ENCODE results near the gene PRKAA2. TPM values are rescaled to one million over a fixed set of nuclear protein-coding genes. Genes with fewer than 3 reads are reported as not detected.

Gene PRKAA2
- total and polyA plus RNA-seq, 2 donors (not counting 1 experiment from before 2014, with no cell fraction given): 3.1 to 7.1 TPM

DNA sequence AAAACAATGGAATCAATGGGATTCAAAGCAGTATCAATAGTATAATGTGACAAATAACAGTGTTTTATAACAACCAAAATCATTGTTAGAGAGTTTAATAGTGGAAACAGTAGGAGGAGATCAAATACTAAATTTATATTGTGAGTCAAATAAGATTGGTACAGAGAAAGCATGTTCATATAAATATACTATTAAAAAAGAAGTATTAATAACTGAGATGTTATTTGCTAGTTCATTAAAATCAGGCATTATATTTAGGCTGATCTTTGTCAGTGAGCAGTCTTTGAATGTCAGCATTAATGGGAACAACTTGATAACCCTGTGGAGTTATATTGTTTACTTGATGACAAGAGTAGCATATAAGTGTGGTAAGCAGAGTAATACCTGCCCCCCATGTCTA lies 30.6 kb downstream of the PRKAA2 start:
- no peaks in the 10 kb centered on the region for H3K79me2 ChIP-seq (ENCODE audit: control insufficient read depth, insufficient read depth, low read length)
- no peaks in the 10 kb centered on the region for H3K9me3 ChIP-seq (ENCODE audit: control insufficient read depth, insufficient read depth, low read depth, low read length)
- H2AFZ ChIP-seq (ENCODE audit: low read length): no peak overlapping the region
- H3K27ac ChIP-seq (ENCODE audit: insufficient read depth, low read length): no peak overlapping the region
- DNase-seq (ENCODE audit: low read depth in 2 of 2): no peak
- H3K4me2 ChIP-seq (ENCODE audit: extremely low read depth, insufficient read depth, low read length): no peak overlapping the region
- H3K4me1 ChIP-seq (ENCODE audit: control insufficient read depth, extremely low read depth, insufficient read depth, low read length): no peaks in the 10 kb centered on the region
- no peaks in the 10 kb centered on the region for H3K36me3 ChIP-seq (ENCODE audit: control insufficient read depth, insufficient read depth, low read length)
- no peak overlapping the region for H3K9ac ChIP-seq (ENCODE audit: insufficient read depth, low read length)
- no peaks in the 10 kb centered on the region for H4K20me1 ChIP-seq (ENCODE audit: control insufficient read depth, extremely low read depth, insufficient read depth, low read length)
- no peaks in the 10 kb centered on the region for H3K27me3 ChIP-seq (ENCODE audit: control insufficient read depth, insufficient read depth, low read length)
- TF ChIP-seq, protein P1, sequence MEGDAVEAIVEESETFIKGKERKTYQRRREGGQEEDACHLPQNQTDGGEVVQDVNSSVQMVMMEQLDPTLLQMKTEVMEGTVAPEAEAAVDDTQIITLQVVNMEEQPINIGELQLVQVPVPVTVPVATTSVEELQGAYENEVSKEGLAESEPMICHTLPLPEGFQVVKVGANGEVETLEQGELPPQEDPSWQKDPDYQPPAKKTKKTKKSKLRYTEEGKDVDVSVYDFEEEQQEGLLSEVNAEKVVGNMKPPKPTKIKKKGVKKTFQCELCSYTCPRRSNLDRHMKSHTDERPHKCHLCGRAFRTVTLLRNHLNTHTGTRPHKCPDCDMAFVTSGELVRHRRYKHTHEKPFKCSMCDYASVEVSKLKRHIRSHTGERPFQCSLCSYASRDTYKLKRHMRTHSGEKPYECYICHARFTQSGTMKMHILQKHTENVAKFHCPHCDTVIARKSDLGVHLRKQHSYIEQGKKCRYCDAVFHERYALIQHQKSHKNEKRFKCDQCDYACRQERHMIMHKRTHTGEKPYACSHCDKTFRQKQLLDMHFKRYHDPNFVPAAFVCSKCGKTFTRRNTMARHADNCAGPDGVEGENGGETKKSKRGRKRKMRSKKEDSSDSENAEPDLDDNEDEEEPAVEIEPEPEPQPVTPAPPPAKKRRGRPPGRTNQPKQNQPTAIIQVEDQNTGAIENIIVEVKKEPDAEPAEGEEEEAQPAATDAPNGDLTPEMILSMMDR (conservative IDR thresholded peaks at IDR 0.05 in 1 of 2, IDR thresholded peaks at IDR 0.05 in 1 of 2; ENCODE audit: low read depth in 1 of 2, low read length in 2 of 2): no peak
- no peak for TF ChIP-seq EZH2 (IDR thresholded peaks at IDR 0.05; ENCODE audit: low read length, missing control alignments)
- no peak overlapping the region for H3K4me3 ChIP-seq (replicated peaks in 1 of 4; ENCODE audit: control extremely low read depth in 1 of 4, insufficient read depth in 1 of 4, low read depth in 3 of 4, low read length in 4 of 4)

DNA sequence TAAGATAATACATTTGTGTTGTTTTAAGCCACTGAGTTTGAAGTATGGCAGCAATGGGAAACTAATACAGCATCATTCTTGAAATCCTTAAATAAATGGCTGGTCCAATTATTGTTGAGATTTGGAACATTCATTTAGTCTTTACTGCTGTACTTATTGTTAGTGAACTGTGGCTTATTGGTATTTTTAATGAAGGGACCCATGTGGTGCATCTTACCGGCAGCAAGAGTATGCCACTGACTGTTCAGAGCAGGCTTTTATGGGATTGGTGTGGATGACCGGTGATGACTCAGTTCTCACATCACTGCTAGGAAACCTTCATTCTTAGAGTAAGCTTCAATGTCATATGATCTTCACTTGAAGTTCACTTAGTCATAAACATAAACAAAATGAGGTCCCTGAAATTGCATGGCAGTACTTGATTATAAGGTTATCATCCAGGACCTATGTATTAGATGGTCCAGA lies 31.5 kb downstream of the PRKAA2 start:
- Histone ChIP-seq H2AFZ (ENCODE audit: low read length) (no peak overlapping the region), H3K4me3 (replicated peaks in 1 of 4; ENCODE audit: control extremely low read depth in 1 of 4, insufficient read depth in 1 of 4, low read depth in 3 of 4, low read length in 4 of 4) (no peak overlapping the region), H3K79me2 (ENCODE audit: control insufficient read depth, insufficient read depth, low read length) (no peaks in the 10 kb centered on the region), H3K9me3 (ENCODE audit: control insufficient read depth, insufficient read depth, low read depth, low read length) (no peaks in the 10 kb centered on the region), H3K4me2 (ENCODE audit: extremely low read depth, insufficient read depth, low read length) (no peak overlapping the region), H3K27me3 (ENCODE audit: control insufficient read depth, insufficient read depth, low read length) (no peaks in the 10 kb centered on the region), H3K4me1 (ENCODE audit: control insufficient read depth, extremely low read depth, insufficient read depth, low read length) (no peaks in the 10 kb centered on the region), H3K36me3 (ENCODE audit: control insufficient read depth, insufficient read depth, low read length) (no peaks in the 10 kb centered on the region), H3K27ac (ENCODE audit: insufficient read depth, low read length) (peak overlapping the region; percentile 34), H3K9ac (ENCODE audit: insufficient read depth, low read length) (no peak overlapping the region), H4K20me1 (ENCODE audit: control insufficient read depth, extremely low read depth, insufficient read depth, low read length) (no peaks in the 10 kb centered on the region)
- TF ChIP-seq, protein P1 (conservative IDR thresholded peaks at IDR 0.05 in 1 of 2, IDR thresholded peaks at IDR 0.05 in 1 of 2; ENCODE audit: low read depth in 1 of 2, low read length in 2 of 2): no peak
- no peak for TF ChIP-seq EZH2 (IDR thresholded peaks at IDR 0.05; ENCODE audit: low read length, missing control alignments)
- peak; percentile 72 to 84 for DNase-seq (ENCODE audit: low read depth in 2 of 2)

DNA sequence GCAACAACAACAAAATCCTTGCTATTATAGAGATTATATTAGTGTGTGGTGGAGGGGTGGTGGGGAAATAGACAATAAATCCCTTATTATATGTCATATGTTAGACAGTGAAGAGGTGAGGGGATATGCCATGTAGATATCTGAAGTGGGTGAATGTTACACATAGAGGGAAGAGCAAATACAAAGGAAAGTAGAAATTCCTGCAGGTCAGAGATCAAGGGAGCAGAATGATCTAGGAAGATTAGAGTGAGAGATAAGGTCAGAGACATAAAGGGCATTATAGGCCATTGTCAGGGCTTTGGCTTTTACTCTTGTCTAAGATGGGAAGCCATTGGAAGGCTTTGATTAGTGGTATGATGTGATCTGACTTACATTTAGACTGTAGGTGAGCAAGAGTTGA lies 38.5 kb downstream of the PRKAA2 start:
- no peaks in the 10 kb centered on the region for H4K20me1 ChIP-seq (ENCODE audit: control insufficient read depth, extremely low read depth, insufficient read depth, low read length)
- no peaks in the 10 kb centered on the region for H3K27me3 ChIP-seq (ENCODE audit: control insufficient read depth, insufficient read depth, low read length)
- no peak overlapping the region for H3K9ac ChIP-seq (ENCODE audit: insufficient read depth, low read length)
- TF ChIP-seq, protein P1 (conservative IDR thresholded peaks at IDR 0.05 in 1 of 2, IDR thresholded peaks at IDR 0.05 in 1 of 2; ENCODE audit: low read depth in 1 of 2, low read length in 2 of 2): no peak
- TF ChIP-seq EZH2 (IDR thresholded peaks at IDR 0.05; ENCODE audit: low read length, missing control alignments): no peak
- H3K27ac ChIP-seq (ENCODE audit: insufficient read depth, low read length): no peak overlapping the region
- no peaks in the 10 kb centered on the region for H3K9me3 ChIP-seq (ENCODE audit: control insufficient read depth, insufficient read depth, low read depth, low read length)
- no peak overlapping the region for H2AFZ ChIP-seq (ENCODE audit: low read length)
- no peak overlapping the region for H3K4me2 ChIP-seq (ENCODE audit: extremely low read depth, insufficient read depth, low read length)
- no peaks in the 10 kb centered on the region for H3K79me2 ChIP-seq (ENCODE audit: control insufficient read depth, insufficient read depth, low read length)
- H3K36me3 ChIP-seq (ENCODE audit: control insufficient read depth, insufficient read depth, low read length): no peaks in the 10 kb centered on the region
- DNase-seq (ENCODE audit: low read depth in 2 of 2): no peak
- H3K4me1 ChIP-seq (ENCODE audit: control insufficient read depth, extremely low read depth, insufficient read depth, low read length): no peaks in the 10 kb centered on the region
- no peak overlapping the region for H3K4me3 ChIP-seq (replicated peaks in 1 of 4; ENCODE audit: control extremely low read depth in 1 of 4, insufficient read depth in 1 of 4, low read depth in 3 of 4, low read length in 4 of 4)
